Esophagus squamous epithelium (tissue), 4 donors: Measurements from ENCODE around the gene FAM107B.

ENCODE experiments used
- POLR2A ChIP-seq, 4 donors: fragments of 450-650 bp; IDR thresholded peaks; one replicate each; pipeline ENCODE4 v1.6.1; 2017; ENCODE audit warnings: antibody characterized with exemption in 4 of 4, mild to moderate bottlenecking in 4 of 4, moderate library complexity in 3 of 4
- TF ChIP-seq, protein P1 (sequence below), 6 experiments: fragments of 450-650 bp in 4 of 6; fragments of 200-600 bp in 2 of 6; sonication (generic) in 2 of 6; IDR thresholded peaks; one replicate each; pipeline ENCODE4 v1.5.1; 2016 to 2019; ENCODE audit warnings: antibody characterized with exemption in 6 of 6, mild to moderate bottlenecking in 4 of 6, moderate library complexity in 4 of 6

GRCh38 chr10:14502431-14502830 is 272.3 kb downstream of the FAM107B start:
- no peak for TF ChIP-seq POLR2A (IDR thresholded peaks at IDR 0.05)
- TF ChIP-seq, protein P1, sequence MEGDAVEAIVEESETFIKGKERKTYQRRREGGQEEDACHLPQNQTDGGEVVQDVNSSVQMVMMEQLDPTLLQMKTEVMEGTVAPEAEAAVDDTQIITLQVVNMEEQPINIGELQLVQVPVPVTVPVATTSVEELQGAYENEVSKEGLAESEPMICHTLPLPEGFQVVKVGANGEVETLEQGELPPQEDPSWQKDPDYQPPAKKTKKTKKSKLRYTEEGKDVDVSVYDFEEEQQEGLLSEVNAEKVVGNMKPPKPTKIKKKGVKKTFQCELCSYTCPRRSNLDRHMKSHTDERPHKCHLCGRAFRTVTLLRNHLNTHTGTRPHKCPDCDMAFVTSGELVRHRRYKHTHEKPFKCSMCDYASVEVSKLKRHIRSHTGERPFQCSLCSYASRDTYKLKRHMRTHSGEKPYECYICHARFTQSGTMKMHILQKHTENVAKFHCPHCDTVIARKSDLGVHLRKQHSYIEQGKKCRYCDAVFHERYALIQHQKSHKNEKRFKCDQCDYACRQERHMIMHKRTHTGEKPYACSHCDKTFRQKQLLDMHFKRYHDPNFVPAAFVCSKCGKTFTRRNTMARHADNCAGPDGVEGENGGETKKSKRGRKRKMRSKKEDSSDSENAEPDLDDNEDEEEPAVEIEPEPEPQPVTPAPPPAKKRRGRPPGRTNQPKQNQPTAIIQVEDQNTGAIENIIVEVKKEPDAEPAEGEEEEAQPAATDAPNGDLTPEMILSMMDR (IDR thresholded peaks at IDR 0.05), result no peak
